Activated effector memory CD4-positive, alpha-beta T cell treated with anti-CD3 and anti-CD28 coated beads, Interleukin-2, amount 50 U/mL, for 16 hours (primary cell): ENCODE measurements around the gene ABAT.

Experiments used
- DNase-seq: peaks from one replicate; pipeline ENCODE4 v3.0.0-alpha.2; 2020

ABAT gene

DNA sequence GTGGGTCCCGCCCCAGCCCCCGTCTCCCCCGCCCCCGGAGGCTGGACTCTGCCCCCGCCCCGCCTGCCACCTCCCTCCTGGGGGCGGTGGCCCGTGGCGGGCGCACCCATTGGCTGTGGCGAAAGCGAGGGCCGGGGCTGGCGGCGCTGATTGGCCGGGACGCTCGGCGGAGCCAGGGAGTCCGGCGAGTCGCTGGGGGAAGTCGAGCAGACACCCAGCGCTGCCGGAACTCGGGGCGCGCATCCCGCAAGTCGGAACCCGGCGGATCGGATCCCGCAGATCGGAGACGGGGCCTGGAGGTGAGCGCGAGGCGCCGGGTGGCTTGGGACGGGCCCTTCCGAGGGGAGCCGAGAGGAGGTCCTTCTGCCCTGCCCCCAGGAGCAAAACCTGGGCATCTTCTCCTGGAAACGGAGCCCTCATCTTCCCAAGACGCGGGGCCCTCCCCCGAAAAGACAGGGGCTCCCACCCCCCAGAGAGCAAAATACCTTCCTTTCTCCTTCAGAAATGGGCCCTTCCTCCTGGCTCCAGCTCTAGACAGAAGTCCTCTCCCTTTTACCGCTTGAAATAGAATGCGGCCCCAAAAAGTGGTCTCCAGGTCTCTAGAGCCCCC is at the start of gene ABAT:
Gene ABAT, plus strand, starts transcription at position 205 of the 610 bp plus-strand sequence. CDS start 61,123 bp downstream, outside the sequence.
- DNase-seq = peak; percentile 96

GRCh38 chr16:8625491-8626087 is 48.8 kb upstream of the ABAT start:
- no peak for DNase-seq

DNA sequence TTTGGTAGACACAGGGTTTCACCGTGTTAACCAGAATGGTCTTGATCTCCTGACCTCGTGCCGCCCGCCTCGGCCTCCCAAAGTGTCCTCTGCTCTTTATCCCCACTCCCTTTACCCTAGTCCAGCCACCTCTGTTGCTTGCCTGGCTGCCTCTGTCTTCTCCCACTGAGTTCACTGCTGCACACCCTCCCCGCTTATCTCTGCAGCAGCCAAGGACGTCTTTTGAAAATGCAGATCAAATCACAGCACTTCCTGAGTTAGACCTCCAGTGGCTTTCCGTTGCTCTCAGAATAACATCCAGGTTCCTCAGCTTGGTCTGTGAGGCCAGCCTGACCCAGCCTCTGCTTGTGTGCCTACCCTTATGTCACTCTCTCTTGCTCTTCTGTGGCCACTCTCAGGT is 47.5 kb upstream of the ABAT start:
- DNase-seq = no peak

DNA sequence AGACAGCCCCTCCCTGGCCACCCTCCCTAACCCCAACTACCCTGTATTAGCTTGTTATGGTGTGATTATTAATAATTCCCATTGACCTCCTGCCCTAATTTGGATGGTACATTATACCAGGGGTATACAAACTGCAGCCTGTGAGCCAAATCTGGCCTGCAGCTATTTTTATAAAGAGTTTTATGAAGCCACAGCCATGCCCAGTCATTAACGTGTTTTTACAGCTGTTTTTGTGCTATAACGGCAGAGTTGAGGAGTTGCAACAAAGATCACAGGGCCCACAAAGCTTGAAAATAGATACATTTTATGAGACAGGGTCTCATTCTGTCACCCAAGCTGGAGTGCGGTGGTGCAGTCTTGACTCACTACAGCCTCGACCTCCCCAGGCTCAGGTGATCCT is 47.0 kb upstream of the ABAT start:
- no peak for DNase-seq

DNA sequence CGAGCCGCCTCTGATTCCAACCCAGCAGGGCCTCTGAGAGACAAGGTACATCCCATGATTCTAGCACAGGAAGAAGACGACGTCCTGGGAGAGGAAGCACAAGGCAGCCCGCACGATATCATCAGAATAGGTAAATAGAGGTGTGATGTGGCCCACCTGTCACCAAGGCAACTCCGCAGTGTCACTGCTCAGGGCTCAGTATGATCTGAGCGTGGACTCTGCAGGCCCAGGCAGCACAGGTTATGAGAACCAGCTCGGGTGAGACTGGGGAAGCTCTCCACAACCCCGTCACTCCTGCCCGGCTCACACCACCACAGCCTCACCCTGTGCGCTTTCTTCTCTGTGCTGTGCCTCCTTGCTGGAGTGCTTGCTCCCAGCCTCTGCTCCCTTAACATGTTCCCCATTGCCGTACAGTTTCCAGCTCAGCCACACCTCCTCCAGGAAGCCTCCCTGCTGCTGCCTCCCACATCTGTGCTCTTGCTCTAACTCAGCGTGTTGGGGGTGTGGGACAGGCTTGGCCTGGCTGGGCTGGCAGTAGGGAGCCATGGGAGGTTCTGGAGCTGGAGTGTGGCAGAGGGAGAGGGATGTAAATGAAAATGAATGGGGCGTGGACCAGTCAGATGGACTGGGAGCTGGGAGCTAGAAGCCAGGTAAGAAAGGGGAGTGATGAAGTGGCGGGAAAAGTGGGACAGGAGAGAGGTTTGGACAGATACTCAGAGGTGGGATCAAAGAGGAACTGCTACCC is 45.3 kb upstream of the ABAT start:
- no peak for DNase-seq

DNA sequence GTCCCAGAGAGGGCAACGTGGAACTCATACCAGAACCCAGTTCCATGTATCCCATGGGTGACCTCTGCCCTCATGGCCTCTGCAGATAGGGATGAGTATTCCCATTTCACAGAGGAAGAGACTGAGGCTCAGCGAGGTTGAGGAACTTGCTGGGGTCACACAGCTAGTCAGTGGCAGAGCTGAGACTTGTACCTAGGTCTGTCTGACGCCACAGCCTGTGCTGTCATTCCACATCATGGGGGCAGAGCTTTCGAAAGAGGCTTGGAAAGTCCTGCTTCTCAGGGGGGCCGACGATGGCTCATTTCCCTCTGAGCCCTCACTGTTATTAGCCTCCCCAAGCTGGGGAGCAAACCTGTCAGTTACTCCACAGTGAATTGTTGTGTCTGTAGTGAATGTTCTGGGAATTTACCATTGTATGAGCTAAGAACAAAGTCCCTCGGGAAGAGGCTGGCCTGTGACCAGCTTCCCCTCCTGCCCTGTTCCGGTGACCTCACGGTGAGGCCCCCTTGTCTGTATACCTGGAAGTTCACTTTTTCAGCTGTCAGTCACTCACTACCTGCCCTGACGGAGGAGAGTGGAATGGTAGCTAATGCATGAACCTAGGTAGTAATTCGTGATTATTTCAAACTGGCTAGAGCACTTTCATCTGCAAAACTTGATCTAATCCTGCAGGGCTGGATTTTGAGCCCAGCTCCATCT is 44.0 kb upstream of the ABAT start:
- DNase-seq = no peak

GRCh38 chr16:8631373-8631772 is 43.0 kb upstream of the ABAT start:
- no peak for DNase-seq

- no peak for DNase-seq
Measured at GRCh38 chr16:8631818-8632465, 42.5 kb upstream of the ABAT start.

- no peak for DNase-seq
Measured at GRCh38 chr16:8632675-8633182, 41.7 kb upstream of the ABAT start.

- no peak for DNase-seq
Measured at GRCh38 chr16:8634991-8635736, 39.3 kb upstream of the ABAT start.

DNA sequence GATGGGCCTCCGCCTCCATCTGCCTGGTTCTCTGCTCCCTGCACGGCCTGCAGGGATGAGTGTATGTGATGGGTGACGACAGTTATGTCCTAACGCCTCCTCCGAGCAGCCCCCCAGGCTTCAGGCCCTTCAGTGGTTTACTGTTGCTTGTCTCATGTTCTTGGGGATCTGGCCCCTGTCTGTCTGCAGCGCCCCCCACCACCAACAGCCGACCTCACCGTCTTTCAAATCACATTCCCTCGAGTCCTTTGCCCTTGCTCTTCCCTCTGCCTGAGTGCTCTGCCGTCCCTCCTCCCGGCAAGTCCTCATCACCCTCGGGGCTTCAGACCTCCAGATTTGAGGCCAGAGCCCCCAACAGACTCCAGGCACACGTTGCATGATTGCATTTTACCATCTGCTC is 34.7 kb upstream of the ABAT start:
- no peak for DNase-seq

- DNase-seq = no peak
Measured at GRCh38 chr16:8641671-8642070, 32.7 kb upstream of the ABAT start.

DNA sequence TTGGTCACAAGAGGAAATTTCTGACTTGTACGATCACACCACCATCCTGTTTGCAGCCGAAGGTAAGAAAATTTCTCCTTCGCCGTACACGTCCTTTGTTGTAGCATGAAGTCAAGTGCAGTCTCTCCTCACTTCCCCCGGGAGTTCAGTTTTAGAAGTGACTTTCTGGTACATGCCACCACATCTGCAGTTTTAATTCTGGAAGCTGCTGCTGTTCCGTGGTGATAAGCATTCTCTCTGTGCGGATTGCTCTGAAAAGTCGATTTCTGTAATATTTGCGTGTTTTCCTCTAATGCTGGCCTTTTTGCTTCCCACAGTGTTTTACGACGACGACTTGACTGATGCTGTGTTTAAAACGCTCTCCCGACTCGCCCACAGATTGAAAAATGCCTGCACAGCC is 32.3 kb upstream of the ABAT start:
- DNase-seq = no peak

- no peak for DNase-seq
Measured at GRCh38 chr16:8644211-8645140, 29.9 kb upstream of the ABAT start.

DNA sequence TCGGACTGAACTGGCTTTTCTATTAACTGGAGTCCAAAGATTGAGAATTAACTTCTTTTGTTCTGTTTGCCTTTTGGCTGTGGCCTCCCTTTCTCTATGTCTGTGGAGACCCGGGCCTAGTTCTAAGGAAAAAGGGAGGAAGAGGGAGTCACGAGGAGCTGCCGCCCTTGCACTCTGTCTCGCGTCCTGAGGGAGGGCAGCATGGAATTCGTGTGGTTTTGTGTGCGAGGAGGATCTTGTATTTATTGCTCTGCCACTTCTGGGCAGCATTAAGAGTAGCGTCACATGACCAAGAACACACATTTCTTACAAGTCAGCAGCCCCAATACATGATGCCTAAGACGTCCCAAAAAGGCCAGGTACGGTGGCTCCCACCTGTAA is 29.3 kb upstream of the ABAT start:
- DNase-seq = no peak

DNA sequence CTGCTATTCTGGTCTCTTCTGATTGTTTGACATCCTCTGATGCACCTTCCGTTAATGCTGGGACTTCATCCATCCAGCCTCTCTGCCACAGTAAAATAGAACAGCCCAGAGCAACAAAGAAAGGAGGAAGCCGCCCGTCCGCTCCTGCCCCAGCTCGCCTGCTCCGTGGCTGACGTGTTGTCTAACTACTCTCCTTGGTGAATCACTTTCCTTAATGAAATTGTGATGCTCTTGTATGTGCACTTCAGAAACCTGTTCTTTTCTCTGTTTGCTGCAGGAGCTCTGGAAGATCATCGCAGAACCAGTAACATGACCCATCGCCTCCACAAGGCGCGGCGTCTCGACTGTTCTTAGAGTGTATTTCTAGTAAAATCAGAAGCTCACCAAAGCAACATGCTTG is 28.6 kb upstream of the ABAT start:
- no peak for DNase-seq

GRCh38 chr16:8646326-8647053 is 27.9 kb upstream of the ABAT start:
- no peak for DNase-seq

- DNase-seq = no peak
Measured at GRCh38 chr16:8647721-8648318, 26.6 kb upstream of the ABAT start.

- DNase-seq = no peak
Measured at GRCh38 chr16:8648877-8649276, 25.5 kb upstream of the ABAT start.
